ENCODE measurements around the gene RAD54L2. TPM values are rescaled to one million over a fixed set of nuclear protein-coding genes. Genes with fewer than 3 reads are reported as not detected.

RAD54L2 gene, protein sequence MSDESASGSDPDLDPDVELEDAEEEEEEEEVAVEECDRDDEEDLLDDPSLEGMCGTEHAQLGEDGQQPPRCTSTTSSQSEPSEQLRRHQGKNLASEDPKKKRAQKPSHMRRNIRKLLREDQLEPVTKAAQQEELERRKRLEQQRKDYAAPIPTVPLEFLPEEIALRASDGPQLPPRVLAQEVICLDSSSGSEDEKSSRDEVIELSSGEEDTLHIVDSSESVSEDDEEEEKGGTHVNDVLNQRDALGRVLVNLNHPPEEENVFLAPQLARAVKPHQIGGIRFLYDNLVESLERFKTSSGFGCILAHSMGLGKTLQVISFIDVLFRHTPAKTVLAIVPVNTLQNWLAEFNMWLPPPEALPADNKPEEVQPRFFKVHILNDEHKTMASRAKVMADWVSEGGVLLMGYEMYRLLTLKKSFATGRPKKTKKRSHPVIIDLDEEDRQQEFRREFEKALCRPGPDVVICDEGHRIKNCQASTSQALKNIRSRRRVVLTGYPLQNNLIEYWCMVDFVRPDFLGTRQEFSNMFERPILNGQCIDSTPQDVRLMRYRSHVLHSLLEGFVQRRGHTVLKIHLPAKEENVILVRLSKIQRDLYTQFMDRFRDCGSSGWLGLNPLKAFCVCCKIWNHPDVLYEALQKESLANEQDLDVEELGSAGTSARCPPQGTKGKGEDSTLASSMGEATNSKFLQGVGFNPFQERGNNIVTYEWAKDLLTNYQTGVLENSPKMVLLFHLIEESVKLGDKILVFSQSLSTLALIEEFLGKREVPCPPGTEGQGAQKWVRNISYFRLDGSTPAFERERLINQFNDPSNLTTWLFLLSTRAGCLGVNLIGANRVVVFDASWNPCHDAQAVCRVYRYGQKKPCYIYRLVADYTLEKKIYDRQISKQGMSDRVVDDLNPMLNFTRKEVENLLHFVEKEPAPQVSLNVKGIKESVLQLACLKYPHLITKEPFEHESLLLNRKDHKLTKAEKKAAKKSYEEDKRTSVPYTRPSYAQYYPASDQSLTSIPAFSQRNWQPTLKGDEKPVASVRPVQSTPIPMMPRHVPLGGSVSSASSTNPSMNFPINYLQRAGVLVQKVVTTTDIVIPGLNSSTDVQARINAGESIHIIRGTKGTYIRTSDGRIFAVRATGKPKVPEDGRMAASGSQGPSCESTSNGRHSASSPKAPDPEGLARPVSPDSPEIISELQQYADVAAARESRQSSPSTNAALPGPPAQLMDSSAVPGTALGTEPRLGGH (N-terminal part only)
- total RNA-seq (10 to 100 TPM; 40.5 to 43.4 TPM), polyA plus RNA-seq (10 to 100 TPM; 14.1 to 15.6 (median 14.7) TPM), total RNA-seq (95.8 to 120 (median 111) reads per million in 6 experiments)

DNA sequence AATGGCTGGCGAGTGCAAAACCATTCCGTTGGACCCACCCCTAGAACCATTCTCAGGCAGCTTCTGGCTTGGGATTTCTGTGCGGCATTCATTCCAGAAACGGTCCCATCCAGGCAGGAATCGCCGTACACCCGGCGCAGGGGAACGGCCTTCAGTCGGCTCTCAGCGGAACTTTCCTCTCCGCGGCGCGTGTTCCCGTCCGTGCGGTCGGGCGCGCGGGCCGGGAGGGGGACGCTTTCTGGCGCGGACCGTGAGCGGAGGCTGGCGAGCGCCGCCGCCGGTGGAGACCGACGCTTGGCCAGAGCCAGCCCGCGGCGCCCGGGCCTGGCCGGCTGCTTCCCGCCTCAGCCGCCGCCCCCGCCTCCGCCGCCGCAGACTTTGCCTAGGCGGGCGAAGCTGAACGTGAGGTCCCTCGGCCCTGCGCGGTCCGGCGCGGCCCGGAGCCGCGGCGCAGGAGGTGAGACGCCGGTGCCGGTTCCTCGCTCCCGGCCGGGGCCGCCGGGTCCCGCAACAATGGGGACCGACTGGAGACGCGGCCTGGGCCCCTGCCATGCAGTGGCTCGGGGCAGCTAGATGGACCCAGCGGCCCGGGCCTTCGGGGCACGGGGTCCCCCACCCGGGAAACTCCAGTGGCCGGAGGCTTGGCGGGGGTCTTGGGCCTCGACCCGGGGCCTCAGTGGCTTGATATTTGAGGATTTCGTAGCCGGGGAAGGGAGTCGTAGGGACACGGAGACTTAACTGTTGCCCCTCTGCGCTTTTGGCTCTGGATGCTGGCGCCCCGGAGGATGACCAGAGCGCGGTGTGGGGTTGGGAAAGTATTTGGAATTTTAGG lies at the start of gene RAD54L2:
Gene RAD54L2 (plus strand): TSS at position 261 of the 832 bp plus-strand sequence. CDS start 51,702 bp downstream, outside the sequence.
- peak; percentile 40 to 74 (median 71) for DNase-seq
- POLR2A ChIA-PET, result interaction anchor here (0.6 to 1.7 kb wide), 8 partner anchors 8 to 148 kb away, joined by 3 to 9 read pairs (median 4); partner anchors contain the start of gene DCAF1
- no peaks in the 10 kb centered on the region for H3K27me3 Mint-ChIP-seq
- peaks cover 11 to 53% (median 43%) of the 10 kb centered on the region in 4 donors for H3K4me1 Mint-ChIP-seq
- peak within 1 kb of the TSS; percentile 75 to 96 (median 94) for H3K4me3 Mint-ChIP-seq
- peak within 1 kb of the TSS; percentile 94 to 98 (median 95) for H3K27ac Mint-ChIP-seq
- peaks cover 0 to 15% (median 0%) of the 10 kb centered on the region in 3 donors for H3K36me3 Mint-ChIP-seq
- ATAC-seq, result peak; percentile 89 to 94
- H3K9me3 Mint-ChIP-seq, result no peaks in the 10 kb centered on the region

DNA sequence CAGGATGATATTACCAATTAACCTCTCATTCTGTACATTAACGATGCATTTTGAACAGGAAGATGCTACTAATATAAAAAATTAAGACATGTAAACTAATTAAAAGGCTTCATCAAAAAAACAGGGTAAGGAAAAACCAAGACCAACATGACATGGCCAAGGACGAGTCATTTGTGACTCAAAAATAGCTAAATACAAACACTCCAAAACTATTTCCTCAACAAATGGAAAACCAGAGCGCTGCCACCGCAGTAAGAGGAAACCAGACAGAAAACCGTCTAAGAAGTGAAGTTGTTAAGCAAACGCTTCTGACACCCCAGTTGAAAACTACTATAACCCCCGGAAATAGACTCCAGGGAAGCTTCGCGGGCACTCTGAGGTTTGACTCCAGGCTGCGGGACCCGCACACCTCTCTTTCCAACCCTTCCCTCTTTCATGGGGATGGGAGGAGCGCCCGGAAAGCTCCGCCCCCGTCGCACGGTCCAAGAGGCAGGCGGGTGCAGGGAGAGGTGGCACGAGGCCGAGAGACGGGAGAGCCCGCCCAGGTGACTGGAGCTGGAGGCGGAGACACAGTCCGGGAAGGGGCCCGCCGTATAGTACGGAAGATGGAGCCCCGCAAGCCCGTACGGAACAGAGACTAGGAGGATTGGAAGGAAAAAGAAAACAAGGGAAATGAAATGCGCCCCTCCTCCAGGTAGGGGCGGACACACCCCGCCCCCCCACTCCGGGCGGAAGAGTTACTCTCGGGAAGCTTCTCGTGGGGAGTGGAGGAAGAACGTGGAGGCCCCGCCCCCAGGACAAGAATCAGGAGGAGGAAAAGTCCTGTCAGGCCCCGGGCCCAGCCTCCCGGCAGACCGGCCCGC lies 39.4 kb upstream of the RAD54L2 start:
- H3K27ac Mint-ChIP-seq, result peak overlapping the region; percentile 87 to 98 (median 97)
- peak; percentile 61 to 86 (median 73) for DNase-seq

DNA sequence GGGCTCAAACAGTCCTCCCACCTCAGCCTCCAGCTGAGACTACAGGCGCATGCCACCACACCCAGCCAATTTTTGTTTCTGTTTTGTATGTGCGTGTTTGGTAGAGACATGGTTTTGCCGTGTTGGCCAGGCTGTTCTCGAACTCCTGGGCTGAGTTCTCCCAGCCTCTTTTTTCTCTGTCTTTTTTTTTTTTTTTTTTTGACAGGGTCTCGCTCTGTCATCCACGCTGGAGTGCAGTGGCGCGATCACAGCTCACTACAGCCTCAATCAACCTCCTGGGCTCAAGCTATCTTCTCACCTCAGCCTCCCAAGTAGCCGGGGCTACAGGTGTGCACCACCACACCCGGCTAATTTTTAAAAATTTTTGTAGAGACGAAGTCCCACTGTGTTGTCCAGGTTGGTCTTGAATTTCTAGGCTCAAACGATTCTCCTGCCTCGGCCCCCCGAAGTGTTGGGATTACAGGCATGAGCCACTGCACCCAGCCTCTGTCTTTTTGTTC lies 37.8 kb upstream of the RAD54L2 start:
- Mint-ChIP-seq H3K4me1 (peaks cover 8 to 34% (median 26%) of the 10 kb centered on the region in 4 donors), H3K4me3 (peak overlapping the region; percentile 27 to 99 (median 90)), H3K9me3 (no peaks in the 10 kb centered on the region), H3K27ac (peak overlapping the region; percentile 87 to 99 (median 96)), H3K27me3 (peaks cover 0 to 2% (median 0%) of the 10 kb centered on the region in 5 donors), H3K36me3 (peaks cover 0 to 8% (median 4%) of the 10 kb centered on the region in 3 donors)
- DNase-seq (peak in 3 of 10 donors; percentile 14 to 22 (median 20)), ATAC-seq (no peak)
- POLR2A ChIA-PET, result interaction anchor here (0.6 to 5.2 kb wide), 32 partner anchors 14 to 1775 kb away, joined by 3 to 97 read pairs (median 4); partner anchors contain the start of genes ABHD14B, C3orf18, CYB561D2 and MANF

More for the DNA sequence above, 39.4 kb upstream of the RAD54L2 start:
- peaks cover 0 to 14% (median 4%) of the 10 kb centered on the region in 3 donors for H3K36me3 Mint-ChIP-seq
- no peaks in the 10 kb centered on the region for H3K9me3 Mint-ChIP-seq
- peaks cover 8 to 34% (median 27%) of the 10 kb centered on the region in 4 donors for H3K4me1 Mint-ChIP-seq
- POLR2A ChIA-PET, result interaction anchor here (0.6 to 5.2 kb wide), 16 partner anchors 35 to 1546 kb away, joined by 3 to 97 read pairs (median 7); partner anchors contain the start of genes ABHD14B, C3orf18, MANF and RAD54L2
- ATAC-seq, result peak; percentile 41 to 61
- peak overlapping the region; percentile 88 to 100 (median 98) for H3K4me3 Mint-ChIP-seq
- peaks cover 0 to 2% (median 0%) of the 10 kb centered on the region in 5 donors for H3K27me3 Mint-ChIP-seq

DNA sequence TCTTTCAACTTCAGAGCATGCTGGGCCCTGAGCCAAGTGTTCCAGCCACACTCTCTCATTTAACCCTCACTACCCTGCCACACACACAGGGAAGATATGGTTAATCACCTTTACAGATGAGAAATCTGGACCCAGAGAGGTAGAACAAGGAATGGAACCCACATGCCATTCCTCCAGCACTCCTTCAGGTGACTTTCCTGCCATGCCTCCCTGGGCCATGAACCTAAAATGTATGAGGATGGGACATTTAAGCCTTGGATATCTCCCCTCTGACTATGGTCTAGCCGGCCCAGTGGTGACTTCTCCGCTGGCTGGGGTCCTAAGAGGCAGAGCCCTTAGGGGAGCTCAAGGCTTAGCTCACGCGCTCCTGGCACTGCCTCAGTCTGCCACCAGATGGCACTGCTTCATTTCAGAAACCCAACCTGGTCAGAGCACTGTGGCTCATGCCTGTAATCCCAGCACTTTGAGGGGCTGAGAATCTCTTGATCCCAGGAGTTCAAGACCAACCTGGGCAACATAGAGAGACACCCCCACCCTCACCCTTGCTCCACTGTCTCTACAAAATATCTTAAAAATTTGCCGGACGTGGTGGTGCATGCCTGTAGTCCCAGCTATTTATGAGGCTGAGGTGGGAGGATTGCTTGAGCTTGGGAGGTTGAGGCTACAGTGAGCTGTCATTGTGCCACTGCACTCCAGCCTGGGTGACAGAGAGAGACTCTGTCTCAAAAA lies 36.5 kb upstream of the RAD54L2 start:
- H3K4me3 Mint-ChIP-seq, result peak overlapping the region in 7 of 10 donors; percentile 19 to 79 (median 51)
- peaks cover 0 to 2% (median 0%) of the 10 kb centered on the region in 5 donors for H3K27me3 Mint-ChIP-seq
- H3K36me3 Mint-ChIP-seq, result peaks cover 0 to 4% (median 2%) of the 10 kb centered on the region in 3 donors
- POLR2A ChIA-PET, result interaction anchor here (1.3 to 5.2 kb wide), 7 partner anchors 37 to 298 kb away, joined by 3 to 97 read pairs (median 7); partner anchors contain the start of genes RAD54L2 and TEX264
- DNase-seq, result peak; percentile 59 to 84 (median 76)
- no peaks in the 10 kb centered on the region for H3K9me3 Mint-ChIP-seq
- ATAC-seq, result peak; percentile 15 to 17
- H3K4me1 Mint-ChIP-seq, result peaks cover 8 to 30% (median 22%) of the 10 kb centered on the region in 4 donors
- H3K27ac Mint-ChIP-seq, result peak overlapping the region in 9 of 10 donors; percentile 53 to 97 (median 87)

DNA sequence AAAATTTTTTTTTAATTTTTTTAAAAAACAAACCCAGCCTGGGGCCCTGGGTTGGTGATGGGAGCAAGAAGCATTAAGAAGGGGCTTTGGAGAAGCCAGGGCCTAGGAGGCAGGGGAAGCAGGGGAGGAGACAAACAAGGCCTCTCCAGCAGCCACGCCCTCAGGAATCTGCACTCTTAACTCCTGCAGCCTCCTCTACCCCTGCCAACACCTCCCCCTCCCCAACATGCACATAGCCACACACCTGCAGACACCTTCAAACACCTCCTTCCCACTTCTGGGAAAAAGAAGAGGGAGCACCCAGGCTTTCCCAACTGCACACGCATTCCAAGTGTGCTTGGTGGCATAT lies 36.0 kb upstream of the RAD54L2 start:
- Mint-ChIP-seq H3K9me3 (no peaks in the 10 kb centered on the region), H3K4me3 (no peak overlapping the region), H3K36me3 (peaks cover 0 to 4% (median 0%) of the 10 kb centered on the region in 3 donors), H3K27ac (no peak overlapping the region), H3K27me3 (peaks cover 0 to 2% (median 0%) of the 10 kb centered on the region in 5 donors), H3K4me1 (peaks cover 8 to 29% (median 22%) of the 10 kb centered on the region in 4 donors)
- DNase-seq (no peak), ATAC-seq (no peak)
- POLR2A ChIA-PET, result interaction anchor here (1.3 to 5.2 kb wide), 6 partner anchors 36 to 297 kb away, joined by 3 to 97 read pairs (median 8); partner anchors contain the start of genes RAD54L2 and TEX264

DNA sequence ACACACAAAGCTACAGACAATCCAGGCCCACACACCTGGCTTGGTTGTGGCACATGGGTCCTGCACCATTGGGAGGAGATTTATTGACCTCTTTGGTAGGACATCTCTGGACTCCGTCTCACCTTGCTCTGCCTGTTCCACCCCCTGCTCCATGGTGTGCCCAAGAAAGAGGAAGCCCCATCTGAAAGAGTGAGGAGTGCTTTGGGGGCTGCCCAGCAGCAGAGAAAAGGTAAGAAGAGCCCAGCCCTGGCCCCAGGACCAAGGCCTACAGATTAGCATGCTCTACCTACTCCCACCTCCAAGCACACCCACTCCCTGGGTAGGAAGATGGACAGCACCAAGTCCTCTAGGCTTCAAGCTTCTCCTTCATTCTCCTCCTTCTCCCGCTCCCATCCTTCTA lies 35.5 kb upstream of the RAD54L2 start:
- Mint-ChIP-seq H3K4me3 (no peak overlapping the region), H3K27ac (peak overlapping the region in 2 of 10 donors; percentile 19 to 60), H3K4me1 (peaks cover 8 to 27% (median 21%) of the 10 kb centered on the region in 4 donors), H3K9me3 (no peaks in the 10 kb centered on the region), H3K36me3 (peaks cover 0 to 4% (median 0%) of the 10 kb centered on the region in 3 donors), H3K27me3 (peaks cover 0 to 2% (median 0%) of the 10 kb centered on the region in 5 donors)
- POLR2A ChIA-PET, result interaction anchor here (0.6 to 5.2 kb wide), 2 partner anchors 12 to 179 kb away, joined by 3 to 97 read pairs; no protein-coding TSS in a partner anchor
- ATAC-seq (no peak), DNase-seq (no peak)

DNA sequence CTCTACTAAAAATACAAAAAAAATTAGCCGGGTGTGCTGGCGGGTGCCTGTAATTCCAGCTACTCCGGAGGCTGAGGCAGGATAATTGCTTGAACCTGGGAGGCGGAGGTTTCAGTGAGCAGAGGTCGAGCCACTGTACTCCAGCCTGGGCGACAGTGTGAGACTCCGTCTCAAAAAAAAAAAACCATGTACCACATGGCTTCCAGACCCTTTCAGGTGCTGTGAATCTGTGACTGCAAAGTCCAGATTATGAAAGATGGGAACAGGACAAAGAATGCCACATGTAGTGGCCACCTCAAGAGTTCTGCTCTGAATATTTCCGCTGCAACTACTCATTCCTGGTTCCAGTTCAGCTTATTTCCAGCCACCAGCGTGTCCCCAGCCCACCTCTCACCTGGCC lies 30.3 kb upstream of the RAD54L2 start:
- Mint-ChIP-seq H3K4me3 (no peak overlapping the region), H3K27ac (no peak overlapping the region), H3K4me1 (peaks cover 0 to 8% (median 0%) of the 10 kb centered on the region in 4 donors), H3K36me3 (no peaks in the 10 kb centered on the region), H3K27me3 (no peaks in the 10 kb centered on the region), H3K9me3 (no peaks in the 10 kb centered on the region)
- DNase-seq, result no peak
- no peak for ATAC-seq
- POLR2A ChIA-PET, result no interaction called here

DNA sequence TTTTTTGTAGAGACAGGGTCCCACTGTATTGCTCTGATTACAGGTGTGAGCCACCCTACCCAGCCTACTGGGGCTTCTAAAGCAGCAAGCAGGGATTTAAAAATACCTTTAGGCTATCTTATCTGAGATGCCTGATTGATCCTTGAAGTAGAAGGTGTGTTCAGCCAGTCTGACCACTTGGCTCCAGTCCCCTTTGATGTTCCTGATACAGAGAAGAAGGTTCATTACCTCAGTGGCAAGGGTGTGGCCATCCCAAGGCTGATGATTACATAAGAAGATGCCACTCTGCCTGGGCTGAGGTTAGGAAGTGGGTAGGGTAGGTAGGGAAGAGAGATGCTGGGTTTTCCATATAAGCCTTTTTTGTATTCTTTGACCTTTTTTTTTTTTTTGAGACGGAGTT lies 27.5 kb upstream of the RAD54L2 start:
- POLR2A ChIA-PET, result no interaction called here
- Mint-ChIP-seq H3K9me3 (no peaks in the 10 kb centered on the region), H3K4me1 (peaks cover 0 to 8% (median 1%) of the 10 kb centered on the region in 4 donors), H3K4me3 (no peak overlapping the region), H3K36me3 (no peaks in the 10 kb centered on the region), H3K27ac (peak overlapping the region in 1 of 10 donors; percentile 76), H3K27me3 (no peaks in the 10 kb centered on the region)
- ATAC-seq (no peak), DNase-seq (no peak)

DNA sequence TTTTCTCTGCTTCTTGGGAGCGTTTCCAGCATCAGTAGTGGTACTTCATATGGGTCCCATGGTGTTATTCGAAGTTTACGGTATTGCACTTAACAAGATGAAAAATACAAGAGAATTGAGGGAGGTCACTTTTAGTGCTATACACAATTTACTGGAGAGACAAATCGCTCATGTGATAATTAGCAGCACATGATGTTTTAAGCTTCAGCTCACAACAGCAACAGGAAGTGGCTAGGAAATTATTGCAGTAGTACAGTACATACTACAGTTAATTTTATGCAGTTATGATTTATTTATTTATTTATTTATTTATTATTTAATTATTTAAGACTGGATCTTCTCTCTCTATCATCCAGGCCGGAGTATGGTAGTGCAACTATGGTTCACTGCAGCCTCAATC lies 24.3 kb upstream of the RAD54L2 start:
- Mint-ChIP-seq H3K9me3 (no peaks in the 10 kb centered on the region), H3K27ac (peak overlapping the region in 1 of 10 donors; percentile 14), H3K27me3 (no peaks in the 10 kb centered on the region), H3K4me3 (no peak overlapping the region), H3K4me1 (peaks cover 0 to 4% (median 1%) of the 10 kb centered on the region in 4 donors), H3K36me3 (no peaks in the 10 kb centered on the region)
- POLR2A ChIA-PET, result no interaction called here
- DNase-seq (no peak), ATAC-seq (no peak)

All from naive thymus-derived CD8-positive, alpha-beta T cell (primary cell).